GM18520 (cell line): Measurements from ENCODE around the gene GALNT9.
"Not testable (repeated sequence)": the region's sequence is repeated elsewhere in the genome, so short reads cannot be mapped to it uniquely, and the experiment has no call there.

Experiments used
- ATAC-seq: cut with Tn5 transposase; IDR thresholded peaks from one replicate; pipeline ENCODE4 v1.9.1; 2021; ENCODE audit not compliant: unreplicated experiment

Gene GALNT9

GRCh38 chr12:132149526-132149925 lies 179.9 kb downstream of the GALNT9 start:
- not testable (repeated sequence) for ATAC-seq

- no peak for ATAC-seq
These were observed 180.9 kb downstream of the GALNT9 start for GRCh38 chr12:132148368-132149045.

GRCh38 chr12:132147423-132148367 lies 181.7 kb downstream of the GALNT9 start:
- ATAC-seq, result no peak

- ATAC-seq, result no peak
These were observed 182.5 kb downstream of the GALNT9 start for GRCh38 chr12:132146772-132147422.
